Mammary epithelial cell (primary cell): ENCODE data around the gene AMER3.

Experiments used
- EZH2 ChIP-seq: IDR thresholded peaks from 2 replicates; pipeline ENCODE4 v1.6.1; 2012; ENCODE audit warnings: low read length, inconsistent platforms, borderline replicate concordance
- TF ChIP-seq, protein P1 (sequence below), 2 donors: IDR thresholded peaks in 1 of 2; conservative IDR thresholded peaks in 1 of 2; 2 replicates each; pipeline ENCODE4 v1.5.1; 2011 to 2012; ENCODE audit warnings: inconsistent platforms in 2 of 2, low read length in 2 of 2, mild to moderate bottlenecking in 2 of 2, control low read depth in 1 of 2, low read depth in 1 of 2; ENCODE audit not compliant: insufficient read depth in 1 of 2; ENCODE audit errors: extremely low read depth in 1 of 2

DNA sequence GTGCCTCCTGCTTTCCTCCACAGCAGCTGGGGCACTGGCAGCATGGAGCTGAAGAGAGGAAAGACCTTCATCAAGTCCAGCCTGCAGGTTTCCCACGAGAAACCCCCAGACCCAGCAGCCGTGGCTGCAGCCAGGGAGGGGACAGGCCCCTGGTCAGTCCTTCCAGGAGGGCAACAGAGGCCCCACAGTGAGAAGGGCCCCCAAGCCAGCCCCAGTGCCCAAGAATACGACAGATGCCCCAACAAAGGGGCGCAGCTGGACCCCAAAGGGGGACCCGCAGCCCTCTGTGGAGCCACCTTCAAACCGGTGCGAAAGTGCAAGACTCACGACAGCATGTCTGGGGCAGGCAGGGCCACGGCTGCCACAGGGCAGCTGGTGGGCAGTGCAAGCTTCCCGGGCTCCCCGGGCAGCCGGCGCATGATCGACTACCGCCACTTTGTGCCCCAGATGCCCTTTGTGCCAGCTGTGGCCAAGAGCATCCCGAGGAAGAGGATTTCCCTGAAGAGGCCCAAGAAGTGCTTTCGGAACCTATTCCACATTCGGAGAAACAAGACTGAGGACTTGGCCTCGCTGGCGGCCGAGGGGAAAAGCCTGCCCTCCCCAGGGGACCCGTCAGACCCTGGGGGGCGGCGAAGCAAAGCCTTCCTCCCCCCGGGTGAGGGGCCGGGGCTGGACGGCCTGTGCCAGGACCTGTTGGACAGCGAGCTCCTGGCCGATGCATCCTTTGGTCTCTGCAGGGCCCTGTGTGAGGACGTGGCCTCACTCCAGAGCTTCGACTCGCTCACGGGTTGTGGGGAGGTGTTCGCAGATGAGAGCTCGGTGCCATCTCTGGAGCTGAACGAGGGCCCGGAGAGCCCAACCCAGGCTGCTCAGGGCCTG, 6.9 kb downstream of the AMER3 start:
- TF ChIP-seq, protein P1, sequence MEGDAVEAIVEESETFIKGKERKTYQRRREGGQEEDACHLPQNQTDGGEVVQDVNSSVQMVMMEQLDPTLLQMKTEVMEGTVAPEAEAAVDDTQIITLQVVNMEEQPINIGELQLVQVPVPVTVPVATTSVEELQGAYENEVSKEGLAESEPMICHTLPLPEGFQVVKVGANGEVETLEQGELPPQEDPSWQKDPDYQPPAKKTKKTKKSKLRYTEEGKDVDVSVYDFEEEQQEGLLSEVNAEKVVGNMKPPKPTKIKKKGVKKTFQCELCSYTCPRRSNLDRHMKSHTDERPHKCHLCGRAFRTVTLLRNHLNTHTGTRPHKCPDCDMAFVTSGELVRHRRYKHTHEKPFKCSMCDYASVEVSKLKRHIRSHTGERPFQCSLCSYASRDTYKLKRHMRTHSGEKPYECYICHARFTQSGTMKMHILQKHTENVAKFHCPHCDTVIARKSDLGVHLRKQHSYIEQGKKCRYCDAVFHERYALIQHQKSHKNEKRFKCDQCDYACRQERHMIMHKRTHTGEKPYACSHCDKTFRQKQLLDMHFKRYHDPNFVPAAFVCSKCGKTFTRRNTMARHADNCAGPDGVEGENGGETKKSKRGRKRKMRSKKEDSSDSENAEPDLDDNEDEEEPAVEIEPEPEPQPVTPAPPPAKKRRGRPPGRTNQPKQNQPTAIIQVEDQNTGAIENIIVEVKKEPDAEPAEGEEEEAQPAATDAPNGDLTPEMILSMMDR (conservative IDR thresholded peaks at IDR 0.05 in 1 of 2, IDR thresholded peaks at IDR 0.05 in 1 of 2; ENCODE audit: extremely low read depth in 1 of 2, insufficient read depth in 1 of 2, low read depth in 1 of 2, low read length in 2 of 2): no peak
- TF ChIP-seq EZH2: no peak
